Measurements from ENCODE around the gene ARL15. TPM values are rescaled to one million over a fixed set of nuclear protein-coding genes. Genes with fewer than 3 reads are reported as not detected.

Gene ARL15
- total RNA-seq, 1 experiment from 2014 or later = 6.7 TPM

- in situ Hi-C loops (cut with HindIII; ENCODE audit: low pct_unique_long_range_greater_than_20kb, low sequenced_read_pairs) = no loop called here
- DNase-seq (ENCODE audit: low read depth) = no peak
These were observed 16.2 kb downstream of the ARL15 start for GRCh38 chr5:54294097-54294667.

- in situ Hi-C loops (cut with HindIII; ENCODE audit: low pct_unique_long_range_greater_than_20kb, low sequenced_read_pairs) = no loop called here
- no peak for DNase-seq (ENCODE audit: low read depth)
These were observed 17.5 kb downstream of the ARL15 start for GRCh38 chr5:54292866-54293265.

- in situ Hi-C loops (cut with HindIII; ENCODE audit: low pct_unique_long_range_greater_than_20kb, low sequenced_read_pairs) = no loop called here
- no peak for DNase-seq (ENCODE audit: low read depth)
These were observed 18.9 kb downstream of the ARL15 start for GRCh38 chr5:54291498-54291897.

GRCh38 chr5:54289769-54290168, 20.6 kb downstream of the ARL15 start:
- DNase-seq (ENCODE audit: low read depth) = no peak
- in situ Hi-C loops (cut with HindIII; ENCODE audit: low pct_unique_long_range_greater_than_20kb, low sequenced_read_pairs) = no loop called here

- in situ Hi-C loops (cut with HindIII; ENCODE audit: low pct_unique_long_range_greater_than_20kb, low sequenced_read_pairs) = no loop called here
- DNase-seq (ENCODE audit: low read depth) = no peak
These were observed 21.7 kb downstream of the ARL15 start for GRCh38 chr5:54288568-54289217.

GRCh38 chr5:54285686-54286085, 24.7 kb downstream of the ARL15 start:
- no peak for DNase-seq (ENCODE audit: low read depth)
- in situ Hi-C loops (cut with HindIII; ENCODE audit: low pct_unique_long_range_greater_than_20kb, low sequenced_read_pairs) = no loop called here

GRCh38 chr5:54284586-54284985, 25.8 kb downstream of the ARL15 start:
- in situ Hi-C loops (cut with HindIII; ENCODE audit: low pct_unique_long_range_greater_than_20kb, low sequenced_read_pairs) = no loop called here
- no peak for DNase-seq (ENCODE audit: low read depth)

GRCh38 chr5:54282876-54283275, 27.5 kb downstream of the ARL15 start:
- in situ Hi-C loops (cut with HindIII; ENCODE audit: low pct_unique_long_range_greater_than_20kb, low sequenced_read_pairs) = no loop called here
- DNase-seq (ENCODE audit: low read depth) = no peak

- in situ Hi-C loops (cut with HindIII; ENCODE audit: low pct_unique_long_range_greater_than_20kb, low sequenced_read_pairs) = no loop called here
- DNase-seq (ENCODE audit: low read depth) = no peak
These were observed 28.2 kb downstream of the ARL15 start for GRCh38 chr5:54281960-54282692.

GRCh38 chr5:54279960-54280359, 30.4 kb downstream of the ARL15 start:
- no peak for DNase-seq (ENCODE audit: low read depth)
- in situ Hi-C loops (cut with HindIII; ENCODE audit: low pct_unique_long_range_greater_than_20kb, low sequenced_read_pairs) = no loop called here

- in situ Hi-C loops (cut with HindIII; ENCODE audit: low pct_unique_long_range_greater_than_20kb, low sequenced_read_pairs) = no loop called here
- DNase-seq (ENCODE audit: low read depth) = no peak
These were observed 31.2 kb downstream of the ARL15 start for GRCh38 chr5:54278979-54279717.

GRCh38 chr5:54278036-54278830, 32.1 kb downstream of the ARL15 start:
- DNase-seq (ENCODE audit: low read depth) = no peak

GRCh38 chr5:54276048-54276447, 34.3 kb downstream of the ARL15 start:
- DNase-seq (ENCODE audit: low read depth) = no peak
- in situ Hi-C loops (cut with HindIII; ENCODE audit: low pct_unique_long_range_greater_than_20kb, low sequenced_read_pairs) = no loop called here

More at GRCh38 chr5:54278036-54278830, 32.1 kb downstream of the ARL15 start:
- in situ Hi-C loops (cut with HindIII; ENCODE audit: low pct_unique_long_range_greater_than_20kb, low sequenced_read_pairs) = no loop called here

GRCh38 chr5:54275361-54275760, 35.0 kb downstream of the ARL15 start:
- peak; percentile 41 for DNase-seq (ENCODE audit: low read depth)
- in situ Hi-C loops (cut with HindIII; ENCODE audit: low pct_unique_long_range_greater_than_20kb, low sequenced_read_pairs) = no loop called here

GRCh38 chr5:54274944-54275343, 35.4 kb downstream of the ARL15 start:
- in situ Hi-C loops (cut with HindIII; ENCODE audit: low pct_unique_long_range_greater_than_20kb, low sequenced_read_pairs) = no loop called here
- no peak for DNase-seq (ENCODE audit: low read depth)

- in situ Hi-C loops (cut with HindIII; ENCODE audit: low pct_unique_long_range_greater_than_20kb, low sequenced_read_pairs) = no loop called here
- no peak for DNase-seq (ENCODE audit: low read depth)
These were observed 36.7 kb downstream of the ARL15 start for GRCh38 chr5:54273715-54274114.

- in situ Hi-C loops (cut with HindIII; ENCODE audit: low pct_unique_long_range_greater_than_20kb, low sequenced_read_pairs) = no loop called here
- no peak for DNase-seq (ENCODE audit: low read depth)
These were observed 37.6 kb downstream of the ARL15 start for GRCh38 chr5:54272746-54273145.

GRCh38 chr5:54270326-54270725, 40.0 kb downstream of the ARL15 start:
- no peak for DNase-seq (ENCODE audit: low read depth)
- in situ Hi-C loops (cut with HindIII; ENCODE audit: low pct_unique_long_range_greater_than_20kb, low sequenced_read_pairs) = no loop called here
